Measurements from ENCODE around the gene STOML1. TPM values are rescaled to one million over a fixed set of nuclear protein-coding genes. Genes with fewer than 3 reads are reported as not detected.

STOML1 gene
- total and polyA plus RNA-seq, 9 of the 15 experiments (the other 6 are each of a cell fraction or from before 2014, with no cell fraction given) = 0.25 to 9.7 (median 4.6) TPM

GRCh38 chr15:73994413-73994883 is 2.4 kb upstream of the STOML1 start, which contains the start of gene PML:
Gene PML (plus strand): TSS chr15:73994716. CDS start chr15:73994813, 97 bp downstream.
- FAIRE-seq (peak; percentile 94), ATAC-seq (peak; percentile 88), DNase-seq (ENCODE audit: extremely low read depth in 1 of 4, low spot score in 3 of 4) (peak; percentile 92 to 97 (median 94))
- BruUV-seq (replicated peaks) = no TSS peak
- 0% methylated on average over 17 of the region's 27 CpGs for WGBS (ENCODE audit: insufficient coverage, low coverage, missing lambda C conversion rate)
- ChIA-PET CTCF (ENCODE audit: low intra/inter-chr PET ratio) (no interaction called here), POLR2A (interaction anchor here (0.6 to 1.2 kb wide), 3 partner anchors 11 to 729 kb away, joined by 3 to 4 read pairs (median 3); no protein-coding TSS in a partner anchor)
- peak within 1 kb of the TSS; percentile 94 for H3K4me3 ChIP-seq
- peak within 1 kb of the TSS; percentile 98 for H3K4me2 ChIP-seq (ENCODE audit: insufficient read depth, low read length)
- peaks cover 37 to 44% of the 10 kb centered on the region in 2 experiments for H3K4me1 ChIP-seq (replicated peaks in 1 of 2; ENCODE audit: control insufficient read depth in 2 of 2, insufficient read depth in 2 of 2, low read length in 2 of 2)
- H3K27me3 ChIP-seq (ENCODE audit: control insufficient read depth in 2 of 2, insufficient read depth in 2 of 2, low read length in 2 of 2) = no peaks in the 10 kb centered on the region; a peak in 1 of 5 replicates
- peak within 1 kb of the TSS; percentile 96 for H2AFZ ChIP-seq (ENCODE audit: low read depth, low read length)
- H3K79me2 ChIP-seq (ENCODE audit: control insufficient read depth, insufficient read depth, low read length) = peaks cover 50% of the 10 kb centered on the region
- H3K36me3 ChIP-seq (ENCODE audit: control insufficient read depth, insufficient read depth, low read length) = peaks cover 22% of the 10 kb centered on the region
- no peaks in the 10 kb centered on the region for H3K9me3 ChIP-seq (replicated peaks; ENCODE audit: control insufficient read depth, insufficient read depth, low read depth, low read length)
- H3K9me1 ChIP-seq (ENCODE audit: control insufficient read depth, insufficient read depth, low read length) = no peaks in the 10 kb centered on the region
- no peaks in the 10 kb centered on the region for H4K20me1 ChIP-seq (replicated peaks; ENCODE audit: control insufficient read depth, insufficient read depth, low read length)
- peak within 1 kb of the TSS; percentile 80 for H3K27ac ChIP-seq (ENCODE audit: extremely low read depth, low read depth, low read length)
- in situ Hi-C loops (cut with MboI) = no loop called here
- H3K9ac ChIP-seq (ENCODE audit: insufficient read depth in 1 of 2, low read depth in 2 of 2, low read length in 2 of 2) = peak within 1 kb of the TSS; percentile 86 to 97
- intact Hi-C loops (cut with micrococcal nuclease) = loop anchor here (5.0 to 10.0 kb wide), 2 partner anchors 43 to 620 kb away; partner anchors contain the start of gene CLK3
- no peak for TF ChIP-seq TAF1 (IDR thresholded peaks at IDR 0.05; ENCODE audit: control insufficient read depth, extremely low read depth, insufficient read depth, low read length, severe bottlenecking)
- no peak for TF ChIP-seq THAP7 (CRISPR knock-in tag; IDR thresholded peaks at IDR 0.05)
- peak in 1 of 2 experiments; percentile 68; a peak in 1 of 4 replicates for TF ChIP-seq SIN3A (IDR thresholded peaks at IDR 0.05; ENCODE audit: borderline replicate concordance in 2 of 2, control insufficient read depth in 1 of 2, low read depth in 2 of 2, low read length in 2 of 2)
- no peak for TF ChIP-seq L3MBTL2 (IDR thresholded peaks at IDR 0.05)
- no peak for TF ChIP-seq GTF2E2 (tag; IDR thresholded peaks at IDR 0.05)
- TF ChIP-seq SMAD2 (IDR thresholded peaks at IDR 0.05; ENCODE audit: low read depth, low read length) = no peak
- TF ChIP-seq SMARCA4 (IDR thresholded peaks at IDR 0.05) = 0 out of 2 replicates have a peak, but pooled peaks have one; percentile 13
- peak; percentile 35 for TF ChIP-seq SP2 (IDR thresholded peaks at IDR 0.05; ENCODE audit: extremely low read depth, low read depth, low read length, poor library complexity, severe bottlenecking)
- no peak for TF ChIP-seq ZNF408 (CRISPR knock-in tag; IDR thresholded peaks at IDR 0.05; ENCODE audit: low read depth)
- TF ChIP-seq EGR1 (conservative IDR thresholded peaks at IDR 0.05) = peak; percentile 69
- 0 out of 2 replicates have a peak, but pooled peaks have one; percentile 17 for TF ChIP-seq ATF7 (IDR thresholded peaks at IDR 0.05)
- TF ChIP-seq CHCHD3 (CRISPR knock-in tag; IDR thresholded peaks at IDR 0.05) = no peak
- no peak for TF ChIP-seq NR2F6 (CRISPR knock-in tag; IDR thresholded peaks at IDR 0.05)
- 0 out of 2 replicates have a peak, but pooled peaks have one; percentile 30 for TF ChIP-seq CXXC5 (CRISPR knock-in tag; IDR thresholded peaks at IDR 0.05)
- TF ChIP-seq FOXJ3 (CRISPR knock-in tag; IDR thresholded peaks at IDR 0.05) = no peak
- TF ChIP-seq HNRNPLL (IDR thresholded peaks at IDR 0.05; ENCODE audit: low read depth, low read length, poor library complexity, severe bottlenecking) = peak; percentile 46
- TF ChIP-seq GABPA (tag; conservative IDR thresholded peaks at IDR 0.05; ENCODE audit: low read depth) = peak; percentile 62
- no peak for TF ChIP-seq EP300 (IDR thresholded peaks at IDR 0.05; ENCODE audit: low read length)
- TF ChIP-seq CREB3L1 (IDR thresholded peaks at IDR 0.05; ENCODE audit: borderline replicate concordance, low read depth) = 0 out of 2 replicates have a peak, but pooled peaks have one; percentile 13
- peak; percentile 64 for TF ChIP-seq POLR2A (conservative IDR thresholded peaks at IDR 0.05)
- peak; percentile 60; the same call in 1 of the 2 replicates for TF ChIP-seq PHF8 (IDR thresholded peaks at IDR 0.05; ENCODE audit: borderline replicate concordance, low read length)
- no peak for TF ChIP-seq PRMT5 (CRISPR knock-in tag; IDR thresholded peaks at IDR 0.05)
